WTC11 (cell line): ENCODE results near the gene KRTAP10-7. TPM values are rescaled to one million over a fixed set of nuclear protein-coding genes. Genes with fewer than 3 reads are reported as not detected.

Experiments used
- ATF1 ChIP-seq: sonication (generic); formaldehyde crosslinking; IDR thresholded peaks from 2 replicates; pipeline ENCODE4 v1.8.1; 2023; ENCODE audit warnings: mild to moderate bottlenecking, moderate library complexity, missing genetic modification reagents
- CREB1 ChIP-seq: sonication (generic); formaldehyde crosslinking; IDR thresholded peaks from 2 replicates; pipeline ENCODE4 v1.8.0; 2023; ENCODE audit warnings: mild to moderate bottlenecking, missing genetic modification reagents
- CTCF ChIP-seq: fragments of 200-600 bp; IDR thresholded peaks from 2 replicates; pipeline ENCODE4 v1.8.0; 2022; ENCODE audit warnings: antibody characterized with exemption
- FOXP1 ChIP-seq: sonication (generic); formaldehyde crosslinking; IDR thresholded peaks from 2 replicates; pipeline ENCODE4 v1.8.0; 2022; ENCODE audit warnings: missing genetic modification reagents, mild to moderate bottlenecking, moderate library complexity, borderline replicate concordance
- GABPB1 ChIP-seq: sonication (generic); formaldehyde crosslinking; IDR thresholded peaks from 2 replicates; pipeline ENCODE4 v1.8.1; 2023; ENCODE audit warnings: mild to moderate bottlenecking, missing genetic modification reagents
- GRHL2 ChIP-seq: fragments of 250-450 bp; sonication (Bioruptor Pico); IDR thresholded peaks from 2 replicates; pipeline ENCODE4 v1.8.0; 2022; ENCODE audit warnings: mild to moderate bottlenecking, moderate library complexity; ENCODE audit not compliant: insufficient replicate concordance, severe bottlenecking
- GTF2I ChIP-seq: fragments of 250-450 bp; sonication (Bioruptor Pico); conservative IDR thresholded peaks from 2 replicates; pipeline ENCODE4 v1.4.0; 2021; ENCODE audit warnings: mild to moderate bottlenecking
- KAT7 ChIP-seq: sonication (generic); formaldehyde crosslinking; IDR thresholded peaks from 2 replicates; pipeline ENCODE4 v1.8.1; 2023; ENCODE audit warnings: missing genetic modification reagents, mild to moderate bottlenecking, borderline replicate concordance
- NFATC4 ChIP-seq: fragments of 250-450 bp; sonication (Bioruptor Pico); IDR thresholded peaks from 2 replicates; pipeline ENCODE4 v1.9.0; 2021; ENCODE audit warnings: mild to moderate bottlenecking
- OVOL2 ChIP-seq: fragments of 250-450 bp; sonication (Bioruptor Pico); IDR thresholded peaks from 2 replicates; pipeline ENCODE4 v1.9.0; 2021; ENCODE audit warnings: mild to moderate bottlenecking, borderline replicate concordance
- PREB ChIP-seq: sonication (generic); formaldehyde crosslinking; IDR thresholded peaks from 2 replicates; pipeline ENCODE4 v1.8.1; 2022; ENCODE audit warnings: mild to moderate bottlenecking, missing genetic modification reagents, moderate library complexity, borderline replicate concordance
- STAT6 ChIP-seq: sonication (generic); formaldehyde crosslinking; conservative IDR thresholded peaks from 2 replicates; pipeline ENCODE4 v1.8.1; 2023; ENCODE audit warnings: mild to moderate bottlenecking, low read depth, missing genetic modification reagents, moderate library complexity
- TEAD1 ChIP-seq: sonication (generic); formaldehyde crosslinking; IDR thresholded peaks from 2 replicates; pipeline ENCODE4 v1.8.0; 2022; ENCODE audit warnings: mild to moderate bottlenecking, missing genetic modification reagents
- USF1 ChIP-seq: sonication (generic); formaldehyde crosslinking; IDR thresholded peaks from 2 replicates; pipeline ENCODE4 v1.8.0; 2022; ENCODE audit warnings: mild to moderate bottlenecking, missing genetic modification reagents
- USF2 ChIP-seq: sonication (generic); formaldehyde crosslinking; IDR thresholded peaks from 2 replicates; pipeline ENCODE4 v1.8.1; 2023; ENCODE audit warnings: mild to moderate bottlenecking, missing genetic modification reagents, moderate library complexity
- ZBTB21 ChIP-seq: sonication (generic); formaldehyde crosslinking; IDR thresholded peaks from 2 replicates; pipeline ENCODE4 v1.8.1; 2023; ENCODE audit warnings: mild to moderate bottlenecking, missing genetic modification reagents, borderline replicate concordance
- ZNF138 ChIP-seq: sonication (generic); formaldehyde crosslinking; conservative IDR thresholded peaks from 2 replicates; pipeline ENCODE4 v1.8.1; 2022; ENCODE audit warnings: mild to moderate bottlenecking, moderate library complexity, missing genetic modification reagents
- ZNF232 ChIP-seq: sonication (generic); formaldehyde crosslinking; IDR thresholded peaks from 2 replicates; pipeline ENCODE4 v1.8.0; 2022; ENCODE audit warnings: mild to moderate bottlenecking, missing genetic modification reagents
- ZNF263 ChIP-seq: sonication (generic); formaldehyde crosslinking; IDR thresholded peaks from 2 replicates; pipeline ENCODE4 v1.8.1; 2022; ENCODE audit warnings: low read depth, mild to moderate bottlenecking, moderate library complexity, missing genetic modification reagents
- ZNF281 ChIP-seq: sonication (generic); formaldehyde crosslinking; IDR thresholded peaks from 2 replicates; pipeline ENCODE4 v1.8.0; 2023; ENCODE audit warnings: mild to moderate bottlenecking, missing genetic modification reagents
- ZNF396 ChIP-seq: fragments of 250-450 bp; sonication (Bioruptor Pico); IDR thresholded peaks from 2 replicates; pipeline ENCODE4 v1.8.0; 2021; ENCODE audit warnings: mild to moderate bottlenecking, moderate library complexity, borderline replicate concordance
- ZNF416 ChIP-seq: fragments of 250-450 bp; sonication (Bioruptor Pico); IDR thresholded peaks from 2 replicates; pipeline ENCODE4 v1.9.0; 2021; ENCODE audit warnings: mild to moderate bottlenecking, inconsistent platforms
- ZNF512 ChIP-seq: sonication (generic); formaldehyde crosslinking; IDR thresholded peaks from 2 replicates; pipeline ENCODE4 v1.8.1; 2022; ENCODE audit warnings: missing genetic modification reagents, borderline replicate concordance
- ZNF532 ChIP-seq: fragments of 250-450 bp; sonication (Bioruptor Pico); IDR thresholded peaks from 2 replicates; pipeline ENCODE4 v1.9.0; 2021; ENCODE audit warnings: mild to moderate bottlenecking, borderline replicate concordance
- total RNA-seq: library from RNA; stranded (reverse); gene quantifications from 3 replicates; pipeline ENCODE4 v1.2.3, GENCODE V29; 2021

KRTAP10-7 gene
- total RNA-seq, 1 experiment from 2014 or later, result not detected

GRCh38 chr21:44552681-44553080 lies 47.7 kb upstream of the KRTAP10-7 start (continued):
- TF ChIP-seq GTF2I (CRISPR knock-in tag), result no peak
- no peak for TF ChIP-seq ZNF263 (CRISPR knock-in tag)
- no peak for TF ChIP-seq ZNF512 (CRISPR knock-in tag)
- no peak for TF ChIP-seq ZBTB21 (CRISPR knock-in tag)
- TF ChIP-seq GABPB1 (CRISPR knock-in tag), result no peak
- peak; percentile 52; the same call in 1 of the 2 replicates for TF ChIP-seq USF1
- no peak for TF ChIP-seq ZNF416
- TF ChIP-seq ZNF532 (CRISPR knock-in tag), result no peak
- TF ChIP-seq ZNF396, result no peak
- TF ChIP-seq TEAD1 (CRISPR knock-in tag), result no peak
- no peak for TF ChIP-seq OVOL2 (CRISPR knock-in tag)
- TF ChIP-seq NFATC4 (CRISPR knock-in tag), result no peak
- no peak for TF ChIP-seq PREB (CRISPR knock-in tag)
- no peak for TF ChIP-seq ZNF138 (CRISPR knock-in tag)
- TF ChIP-seq ZNF232 (CRISPR knock-in tag), result 0 out of 2 replicates have a peak, but pooled peaks have one; percentile 27
- TF ChIP-seq KAT7 (CRISPR knock-in tag), result no peak
- TF ChIP-seq ZNF281, result no peak
- TF ChIP-seq USF2, result no peak
- TF ChIP-seq CTCF, result no peak
- no peak for TF ChIP-seq STAT6 (CRISPR knock-in tag)
- TF ChIP-seq CREB1 (CRISPR knock-in tag), result no peak
- TF ChIP-seq FOXP1 (CRISPR knock-in tag), result peak; percentile 50; the same call in 1 of the 2 replicates
- no peak for TF ChIP-seq ATF1 (CRISPR knock-in tag)
- TF ChIP-seq GRHL2 (CRISPR knock-in tag), result no peak
